HepG2 (cell line): Measurements from ENCODE around the gene INO80B. TPM values are rescaled to one million over a fixed set of nuclear protein-coding genes. Genes with fewer than 3 reads are reported as not detected.

Source experiments
- ATRX ChIP-seq: sonication (generic); formaldehyde crosslinking; IDR thresholded peaks from 2 replicates; pipeline ENCODE4 v1.4.0; 2020; ENCODE audit warnings: missing genetic modification reagents, borderline replicate concordance
- BCL6 ChIP-seq: IDR thresholded peaks from 2 replicates; pipeline ENCODE4 v1.6.1; 2016; ENCODE audit warnings: missing genetic modification reagents, missing compliant biosample characterization
- BORCS8-MEF2B ChIP-seq: sonication (generic); formaldehyde crosslinking; IDR thresholded peaks from 2 replicates; pipeline ENCODE4 v1.8.0; 2022; ENCODE audit warnings: mild to moderate bottlenecking, missing genetic modification reagents
- BRCA1 ChIP-seq: sonication (generic); formaldehyde crosslinking; IDR thresholded peaks from 2 replicates; pipeline ENCODE4 v1.4.0; 2020; ENCODE audit warnings: missing genetic modification reagents
- EEA1 ChIP-seq: sonication (generic); formaldehyde crosslinking; IDR thresholded peaks from 2 replicates; pipeline ENCODE4 v1.5.1; 2020; ENCODE audit warnings: mild to moderate bottlenecking, missing genetic modification reagents, borderline replicate concordance
- ELF1 ChIP-seq: sonication (generic); formaldehyde crosslinking; IDR thresholded peaks from 2 replicates; pipeline ENCODE4 v1.4.0; 2020; ENCODE audit warnings: missing genetic modification reagents
- GLI4 ChIP-seq: sonication (generic); formaldehyde crosslinking; IDR thresholded peaks from 2 replicates; pipeline ENCODE4 v1.5.1; 2020; ENCODE audit warnings: missing genetic modification reagents, mild to moderate bottlenecking, moderate library complexity, borderline replicate concordance
- KDM5A ChIP-seq: fragments of 200-600 bp; sonication (generic); IDR thresholded peaks from 2 replicates; pipeline ENCODE4 v1.7.0; 2018; ENCODE audit warnings: antibody characterized with exemption, mild to moderate bottlenecking, low read length, borderline replicate concordance
- NBN ChIP-seq: fragments of 450-650 bp; conservative IDR thresholded peaks from 2 replicates; pipeline ENCODE4 v1.6.1; 2017
- RAD51 ChIP-seq: fragments of 450-650 bp; IDR thresholded peaks from 2 replicates; pipeline ENCODE4 v1.6.1; 2016; ENCODE audit warnings: borderline replicate concordance
- SATB2 ChIP-seq: sonication (generic); formaldehyde crosslinking; IDR thresholded peaks from 2 replicates; pipeline ENCODE4 v1.5.0; 2020; ENCODE audit warnings: missing genetic modification reagents
- SP5 ChIP-seq: IDR thresholded peaks from 2 replicates; pipeline ENCODE4 v1.6.1; 2016; ENCODE audit warnings: low read depth, borderline replicate concordance
- TAF15 ChIP-seq: fragments of 200-400 bp; formaldehyde crosslinking; IDR thresholded peaks from one replicate; pipeline ENCODE4 v1.6.1; 2018; ENCODE audit warnings: mild to moderate bottlenecking, low read depth, low read length; ENCODE audit not compliant: poor library complexity, severe bottlenecking
- TBX3 ChIP-seq: fragments of 450-650 bp; IDR thresholded peaks from 2 replicates; pipeline ENCODE4 v1.6.1; 2017; ENCODE audit warnings: antibody characterized with exemption, mild to moderate bottlenecking, inconsistent platforms, borderline replicate concordance
- YY1 ChIP-seq: IDR thresholded peaks from 2 replicates; pipeline ENCODE4 v1.6.1; 2011; ENCODE audit warnings: low read length, low read depth, moderate library complexity, mild to moderate bottlenecking; ENCODE audit not compliant: insufficient read depth, insufficient replicate concordance
- ZMYM2 ChIP-seq: sonication (generic); formaldehyde crosslinking; IDR thresholded peaks from 2 replicates; pipeline ENCODE4 v1.8.0; 2022; ENCODE audit warnings: mild to moderate bottlenecking, missing genetic modification reagents
- ZNF12 ChIP-seq: sonication (generic); formaldehyde crosslinking; IDR thresholded peaks from 2 replicates; pipeline ENCODE4 v1.5.0; 2020; ENCODE audit warnings: missing genetic modification reagents
- ZNF281 ChIP-seq: sonication (generic); formaldehyde crosslinking; IDR thresholded peaks from 2 replicates; pipeline ENCODE4 v1.4.0; 2020; ENCODE audit warnings: missing genetic modification reagents, borderline replicate concordance
- ZNF513 ChIP-seq: sonication (generic); formaldehyde crosslinking; conservative IDR thresholded peaks from 2 replicates; pipeline ENCODE4 v1.5.0; 2020; ENCODE audit warnings: missing genetic modification reagents
- ZNF644 ChIP-seq: IDR thresholded peaks from 2 replicates; pipeline ENCODE4 v1.6.1; 2016; ENCODE audit warnings: low read depth
- ZNF776 ChIP-seq: sonication (generic); formaldehyde crosslinking; IDR thresholded peaks from 2 replicates; pipeline ENCODE4 v1.4.0; 2020; ENCODE audit warnings: mild to moderate bottlenecking, missing genetic modification reagents
- ZNF891 ChIP-seq: sonication (generic); formaldehyde crosslinking; IDR thresholded peaks from 2 replicates; pipeline ENCODE4 v1.5.0; 2020; ENCODE audit warnings: mild to moderate bottlenecking, missing genetic modification reagents
- polyA plus RNA-seq, 8 experiments: library from polyadenylated mRNA; depleted of rRNA in 3 of 8; stranded (reverse) in 7 of 8; unstranded in 1 of 8; fragments of >200 nt; fragmentation: Illumina TruSeq in 4 of 8; extraction: Trizol in 4 of 8; gene quantifications; 2 replicates each; pipeline versions ENCODE4 v1.2.1 to v1.2.3, GENCODE V29; 2011 to 2016; ENCODE audit warnings: low read depth in 4 of 8, missing spikeins in 1 of 8, mixed read lengths in 1 of 8; ENCODE audit not compliant: insufficient read depth in 1 of 8
- total RNA-seq, 5 experiments: library from RNA; depleted of rRNA; stranded (reverse); fragments of >200 nt; fragmentation: Illumina TruSeq; extraction: Trizol; gene quantifications; 2 replicates each; pipeline ENCODE4 v1.2.3, GENCODE V29; 2016; ENCODE audit warnings: low read depth in 1 of 5
- TF ChIP-seq, protein P1 (sequence below): sonication (generic); formaldehyde crosslinking; IDR thresholded peaks from 2 replicates; pipeline ENCODE4 v1.5.0; 2020; ENCODE audit warnings: mild to moderate bottlenecking, missing genetic modification reagents
- TF ChIP-seq, protein P2 (sequence below): sonication (generic); formaldehyde crosslinking; conservative IDR thresholded peaks from 2 replicates; pipeline ENCODE4 v1.4.0; 2020; ENCODE audit warnings: missing genetic modification reagents

INO80B gene
- total and polyA plus RNA-seq, 2 of the 13 experiments (the other 11 are each of a cell fraction or from before 2014, with no cell fraction given), result 6.2 to 14.5 TPM

DNA sequence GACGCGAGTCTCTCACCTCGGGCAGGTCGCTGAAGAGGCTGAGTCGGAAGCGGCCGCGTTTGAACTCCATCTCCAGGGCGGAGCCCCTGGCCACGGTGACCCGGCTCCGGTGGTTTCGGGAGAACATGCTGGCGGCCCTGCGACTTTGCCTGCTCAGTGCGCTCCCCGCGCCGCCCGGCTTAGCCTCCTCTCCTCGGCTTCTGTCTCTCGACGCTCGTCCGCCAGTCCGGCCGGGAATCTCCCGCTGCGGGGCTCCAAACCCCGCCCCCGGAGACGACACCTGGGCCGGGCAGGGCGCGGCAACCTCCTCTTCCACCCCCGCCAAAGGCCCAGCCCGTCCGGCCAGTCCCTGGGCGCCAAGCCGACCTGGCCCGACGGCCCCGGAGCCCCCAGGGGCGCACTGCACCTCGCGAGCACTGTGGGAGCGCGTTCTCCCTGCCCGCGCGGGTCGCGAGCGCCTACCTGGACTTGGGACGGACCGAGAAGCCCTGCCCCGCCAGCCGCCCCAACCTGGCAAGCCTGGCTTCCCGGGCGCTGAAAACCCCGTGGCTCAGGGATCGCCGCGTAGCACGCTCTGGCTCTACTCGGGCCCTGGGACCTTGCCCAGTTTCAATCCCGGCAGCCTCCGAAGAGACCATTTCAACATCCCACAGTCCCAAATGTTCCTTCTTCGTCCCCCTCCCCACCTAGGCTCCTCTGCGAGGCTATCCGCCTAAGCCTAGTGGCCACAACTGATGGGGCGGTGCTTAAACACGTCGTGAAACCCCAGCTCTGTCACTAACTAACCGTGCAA, 13.0 kb upstream of the INO80B start, which contains the start of gene RTKN (continued):
- TF ChIP-seq YY1 (no peak), SP5 (CRISPR knock-in tag) (peak; percentile 79), BORCS8-MEF2B (CRISPR knock-in tag) (peak; percentile 76; the same call in 1 of the 2 replicates), RAD51 (no peak), ZNF644 (CRISPR knock-in tag) (no peak), ELF1 (CRISPR knock-in tag) (peak; percentile 42), ZNF891 (CRISPR knock-in tag) (peak; percentile 80), BRCA1 (CRISPR knock-in tag) (0 out of 2 replicates have a peak, but pooled peaks have one; percentile 72), ZNF513 (CRISPR knock-in tag) (no peak; the same call in 1 of the 2 replicates), ATRX (CRISPR knock-in tag) (no peak), BCL6 (CRISPR knock-in tag) (peak; percentile 60; the same call in 1 of the 2 replicates), ZNF776 (peak; percentile 64; the same call in 1 of the 2 replicates), TAF15 (peak; percentile 8), ZMYM2 (CRISPR knock-in tag) (no peak), SATB2 (CRISPR knock-in tag) (0 out of 2 replicates have a peak, but pooled peaks have one; percentile 81), ZNF12 (CRISPR knock-in tag) (0 out of 2 replicates have a peak, but pooled peaks have one; percentile 61), GLI4 (peak; percentile 96; the same call in 1 of the 2 replicates), ZNF281 (CRISPR knock-in tag) (no peak; the same call in 1 of the 2 replicates), NBN (no peak), TBX3 (peak; percentile 38; the same call in 1 of the 2 replicates), KDM5A (peak; percentile 51), EEA1 (CRISPR knock-in tag) (peak; percentile 79)
- TF ChIP-seq, protein P1, sequence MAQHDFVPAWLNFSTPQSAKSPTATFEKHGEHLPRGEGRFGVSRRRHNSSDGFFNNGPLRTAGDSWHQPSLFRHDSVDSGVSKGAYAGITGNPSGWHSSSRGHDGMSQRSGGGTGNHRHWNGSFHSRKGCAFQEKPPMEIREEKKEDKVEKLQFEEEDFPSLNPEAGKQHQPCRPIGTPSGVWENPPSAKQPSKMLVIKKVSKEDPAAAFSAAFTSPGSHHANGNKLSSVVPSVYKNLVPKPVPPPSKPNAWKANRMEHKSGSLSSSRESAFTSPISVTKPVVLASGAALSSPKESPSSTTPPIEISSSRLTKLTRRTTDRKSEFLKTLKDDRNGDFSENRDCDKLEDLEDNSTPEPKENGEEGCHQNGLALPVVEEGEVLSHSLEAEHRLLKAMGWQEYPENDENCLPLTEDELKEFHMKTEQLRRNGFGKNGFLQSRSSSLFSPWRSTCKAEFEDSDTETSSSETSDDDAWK (CRISPR knock-in tag), result no peak
- TF ChIP-seq, protein P2, sequence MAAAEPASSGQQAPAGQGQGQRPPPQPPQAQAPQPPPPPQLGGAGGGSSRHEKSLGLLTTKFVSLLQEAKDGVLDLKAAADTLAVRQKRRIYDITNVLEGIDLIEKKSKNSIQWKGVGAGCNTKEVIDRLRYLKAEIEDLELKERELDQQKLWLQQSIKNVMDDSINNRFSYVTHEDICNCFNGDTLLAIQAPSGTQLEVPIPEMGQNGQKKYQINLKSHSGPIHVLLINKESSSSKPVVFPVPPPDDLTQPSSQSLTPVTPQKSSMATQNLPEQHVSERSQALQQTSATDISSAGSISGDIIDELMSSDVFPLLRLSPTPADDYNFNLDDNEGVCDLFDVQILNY (CRISPR knock-in tag), result peak; percentile 37; the same call in 1 of the 2 replicates
